MCF 10A (cell line): ENCODE data around the gene TMEM150C. TPM values are rescaled to one million over a fixed set of nuclear protein-coding genes. Genes with fewer than 3 reads are reported as not detected.

ENCODE experiments used
- BruUV-seq: library from RNA; stranded (reverse); fragments of 400-500 nt; replicated peaks from 2 replicates; lab custom pipeline; 2021; lab: Mats Ljungman, UMichigan
- CTCF ChIA-PET: fragments of 300-600 bp; sonication (Branson Sonifier 250); formaldehyde crosslinking; extraction: SDS; loops from one replicate; lab custom pipeline; 2021; ENCODE audit warnings: antibody characterized with exemption, inconsistent platforms; lab: Yijun Ruan, JAX
- POLR2A ChIA-PET: fragments of 300-600, 350-650 bp; sonication (Branson Sonifier 250); formaldehyde crosslinking; extraction: SDS; loops from one replicate; lab custom pipeline; 2020; ENCODE audit warnings: antibody characterized with exemption, inconsistent platforms; lab: Yijun Ruan, JAX
- DNase-seq: peaks from one replicate; pipeline ENCODE4 v3.0.0-alpha.2; 2018; ENCODE audit not compliant: unreplicated experiment
- H3K27ac Mint-ChIP-seq: one replicate; pipeline ENCODE4 v1.8.0; 2022; ENCODE audit warnings: mild to moderate bottlenecking, low read depth, mixed read lengths; ENCODE audit not compliant: unreplicated experiment
- H3K27me3 Mint-ChIP-seq: one replicate; pipeline ENCODE4 v1.8.0; 2022; ENCODE audit warnings: mixed read lengths; ENCODE audit not compliant: insufficient read depth, unreplicated experiment
- H3K36me3 Mint-ChIP-seq: one replicate; pipeline ENCODE4 v1.8.0; 2022; ENCODE audit warnings: mild to moderate bottlenecking, moderate library complexity, mixed read lengths; ENCODE audit not compliant: insufficient read depth, unreplicated experiment
- H3K4me1 Mint-ChIP-seq: one replicate; pipeline ENCODE4 v1.8.0; 2022; ENCODE audit warnings: mixed read lengths; ENCODE audit not compliant: insufficient read depth, unreplicated experiment
- H3K4me3 Mint-ChIP-seq: one replicate; pipeline ENCODE4 v1.8.0; 2022; ENCODE audit warnings: mild to moderate bottlenecking, moderate library complexity, mixed read lengths; ENCODE audit not compliant: unreplicated experiment
- H3K9me3 Mint-ChIP-seq: one replicate; pipeline ENCODE4 v1.8.0; 2022; ENCODE audit warnings: mixed read lengths; ENCODE audit not compliant: unreplicated experiment
- CTCF ChIP-seq: fragments of 200-600 bp; IDR thresholded peaks from one replicate; pipeline ENCODE4 v1.8.0; 2022; ENCODE audit warnings: antibody characterized with exemption, mild to moderate bottlenecking; ENCODE audit not compliant: unreplicated experiment
- intact Hi-C: fragments of 100-400 bp; cut with micrococcal nuclease; formaldehyde crosslinking; loops from 2 replicates; pipeline ENCODE4 v1.14.1; 2022
- total RNA-seq: library from RNA; stranded (reverse); gene quantifications from 2 replicates; pipeline ENCODE4 v1.2.3, GENCODE V29; 2022

Gene TMEM150C
- total RNA-seq, 1 experiment from 2014 or later = not detected

- Mint-ChIP-seq H3K36me3 (no peaks in the 10 kb centered on the region), H3K4me1 (no peaks in the 10 kb centered on the region), H3K4me3 (no peak overlapping the region), H3K9me3 (no peaks in the 10 kb centered on the region), H3K27me3 (no peaks in the 10 kb centered on the region), H3K27ac (no peak overlapping the region)
- CTCF ChIA-PET = interaction anchor here (0.7 to 1.0 kb wide), 2 partner anchors 9 to 198 kb away, joined by 3 read pairs; no protein-coding TSS in a partner anchor
- no TSS peak for BruUV-seq
- DNase-seq = no peak
- POLR2A ChIA-PET = interaction anchor here (1.7 kb wide), 1 partner anchor 14 kb away, joined by 3 read pairs; no protein-coding TSS in a partner anchor
- TF ChIP-seq CTCF = no peak
- intact Hi-C loops = no loop called here
Observed at GRCh38 chr4:82489076-82489475, 72.7 kb downstream of the TMEM150C start.

DNA sequence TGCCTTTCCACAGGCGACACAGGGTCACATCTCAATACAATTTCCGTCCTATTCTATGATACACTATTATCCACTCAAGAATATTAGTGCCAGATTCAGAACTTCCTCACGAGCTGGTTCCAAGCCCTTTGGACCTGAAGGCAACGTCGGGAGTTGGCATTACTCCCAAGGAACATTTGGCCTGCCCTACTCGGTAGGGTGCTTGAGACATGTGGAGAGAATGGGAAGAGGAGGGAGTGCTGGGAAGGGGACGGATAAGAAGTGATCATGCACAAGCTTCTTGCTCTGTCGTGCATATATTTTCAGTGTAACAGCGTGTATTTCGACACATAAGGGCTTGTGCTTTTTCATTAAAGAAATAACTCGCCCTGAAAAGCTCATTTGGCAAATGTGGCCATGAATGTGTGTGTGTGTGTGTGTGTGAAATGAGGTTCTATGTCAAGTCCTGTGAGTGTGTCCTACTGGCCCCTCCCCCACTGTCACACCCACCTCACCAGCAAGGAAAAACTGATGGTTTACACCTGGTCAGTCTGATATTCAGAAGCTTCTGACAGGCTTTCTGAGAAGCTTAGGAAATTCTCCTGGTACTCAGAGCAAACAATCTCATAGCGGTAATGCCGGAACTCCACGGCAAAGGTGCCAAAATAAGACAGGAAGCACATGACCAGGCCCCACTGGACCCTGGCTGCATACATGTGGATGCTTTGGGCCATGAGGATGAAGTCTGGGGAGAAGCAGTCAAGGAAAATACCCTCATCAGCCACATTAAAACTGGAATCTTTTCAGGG, 76.6 kb downstream of the TMEM150C start:
- no peak for DNase-seq
- ChIA-PET POLR2A (interaction anchor here (1.0 kb wide), 1 partner anchor 16 kb away, joined by 3 read pairs; no protein-coding TSS in a partner anchor), CTCF (interaction anchor here (0.6 kb wide), 1 partner anchor 13 kb away, joined by 3 read pairs; no protein-coding TSS in a partner anchor)
- peaks cover under 1% of the 10 kb centered on the region for H3K36me3 Mint-ChIP-seq
- no peaks in the 10 kb centered on the region for H3K27me3 Mint-ChIP-seq
- H3K27ac Mint-ChIP-seq = no peak overlapping the region
- no TSS peak for BruUV-seq
- intact Hi-C loops = no loop called here
- no peak for TF ChIP-seq CTCF
- H3K9me3 Mint-ChIP-seq = no peaks in the 10 kb centered on the region
- H3K4me1 Mint-ChIP-seq = no peaks in the 10 kb centered on the region
- no peak overlapping the region for H3K4me3 Mint-ChIP-seq

DNA sequence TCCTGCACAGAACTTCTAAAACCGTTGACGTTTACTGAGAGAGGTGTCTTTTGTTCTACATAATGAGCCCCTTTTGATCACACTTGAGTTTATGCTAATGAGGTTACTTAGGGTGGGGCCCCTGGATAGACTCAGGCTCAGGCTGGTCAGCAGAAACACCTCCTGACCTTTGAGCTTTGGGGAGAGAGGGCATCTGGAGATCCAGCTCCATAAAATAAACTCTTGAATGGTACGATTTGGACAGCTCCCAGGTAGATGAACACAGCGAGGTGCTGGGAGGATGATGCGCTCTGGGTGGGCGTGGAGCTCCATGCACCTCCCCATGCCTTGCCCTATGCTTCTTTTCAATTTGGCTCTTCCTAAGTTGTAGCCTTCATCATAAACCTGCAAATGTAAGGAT, 79.4 kb downstream of the TMEM150C start:
- H3K4me3 Mint-ChIP-seq = no peak overlapping the region
- H3K4me1 Mint-ChIP-seq = no peaks in the 10 kb centered on the region
- no peaks in the 10 kb centered on the region for H3K9me3 Mint-ChIP-seq
- intact Hi-C loops = no loop called here
- BruUV-seq = no TSS peak
- peaks cover 7% of the 10 kb centered on the region for H3K36me3 Mint-ChIP-seq
- no peaks in the 10 kb centered on the region for H3K27me3 Mint-ChIP-seq
- no peak overlapping the region for H3K27ac Mint-ChIP-seq
- DNase-seq = no peak
- no peak for TF ChIP-seq CTCF
- ChIA-PET CTCF (interaction anchor here (0.5 kb wide), 1 partner anchor 173 kb away, joined by 3 read pairs; no protein-coding TSS in a partner anchor), POLR2A (no interaction called here)

DNA sequence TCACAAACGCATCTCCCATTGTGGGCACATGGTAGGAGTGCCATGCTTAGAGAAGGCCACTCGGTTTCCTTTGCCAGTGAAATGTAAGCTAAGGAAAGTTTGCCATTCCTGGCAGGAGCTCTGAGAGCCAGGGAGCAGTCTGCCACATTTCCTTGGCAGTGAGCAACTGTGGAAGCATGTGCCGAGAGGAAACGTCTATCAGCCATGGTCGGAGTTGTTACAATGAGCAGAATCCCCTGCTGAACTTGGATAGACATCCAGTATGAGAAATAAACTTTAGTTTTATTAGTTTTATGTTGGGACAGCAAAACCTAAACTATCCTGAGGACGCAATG, 80.3 kb downstream of the TMEM150C start:
- Mint-ChIP-seq H3K9me3 (no peaks in the 10 kb centered on the region), H3K27ac (no peak overlapping the region), H3K36me3 (peaks cover 7% of the 10 kb centered on the region), H3K4me3 (no peak overlapping the region), H3K4me1 (no peaks in the 10 kb centered on the region), H3K27me3 (no peaks in the 10 kb centered on the region)
- no TSS peak for BruUV-seq
- DNase-seq = no peak
- POLR2A ChIA-PET = no interaction called here
- intact Hi-C loops = no loop called here
- no peak for TF ChIP-seq CTCF
- CTCF ChIA-PET = interaction anchor here (0.7 kb wide), 1 partner anchor 227 kb away, joined by 3 read pairs; no protein-coding TSS in a partner anchor
